ENCODE results near the gene ASCC1. TPM values are rescaled to one million over a fixed set of nuclear protein-coding genes. Genes with fewer than 3 reads are reported as not detected.

ASCC1 gene
- total RNA-seq, 1 experiment from 2014 or later, result 15.7 TPM

DNA sequence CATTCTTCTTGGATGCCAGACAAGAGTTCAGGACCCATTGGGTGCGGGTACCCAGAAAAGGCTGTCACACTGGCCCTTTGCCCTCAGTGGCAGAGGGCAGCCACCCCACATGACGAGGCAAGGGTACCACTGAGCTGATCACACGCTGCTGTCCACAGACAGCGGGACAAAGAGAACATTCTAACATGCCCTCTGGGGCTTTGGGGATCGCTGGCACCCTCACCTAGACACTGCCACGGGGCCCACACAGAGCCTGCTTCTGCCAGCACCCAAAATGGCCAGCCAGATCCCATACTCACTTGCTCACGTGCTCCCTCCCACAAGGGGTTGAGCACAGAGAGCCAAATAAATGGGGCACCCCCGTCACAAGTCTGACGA lies 111.0 kb downstream of the ASCC1 start:
- H2AFZ ChIP-seq (ENCODE audit: low read length), result no peak overlapping the region
- no peak overlapping the region for H3K27ac ChIP-seq (ENCODE audit: low read length)
- H3K79me2 ChIP-seq (ENCODE audit: low read length), result no peaks in the 10 kb centered on the region
- H3K4me3 ChIP-seq (ENCODE audit: low read length), result no peak overlapping the region
- H3K4me1 ChIP-seq (ENCODE audit: insufficient read depth, low read length), result peaks cover 39% of the 10 kb centered on the region
- H3K27me3 ChIP-seq (ENCODE audit: low read length), result no peaks in the 10 kb centered on the region
- ChIA-PET CTCF (no interaction called here), POLR2A (ENCODE audit: unreplicated experiment) (no interaction called here)
- H3K9me2 ChIP-seq (replicated peaks; ENCODE audit: low read length), result no peaks in the 10 kb centered on the region
- H3K9ac ChIP-seq (ENCODE audit: low read length), result no peak overlapping the region
- no peaks in the 10 kb centered on the region for H3K36me3 ChIP-seq (ENCODE audit: low read depth, low read length)
- no peak overlapping the region for H3K4me2 ChIP-seq (ENCODE audit: low read length)
- no peaks in the 10 kb centered on the region for H3F3A ChIP-seq (ENCODE audit: low read length, unreplicated experiment)
- H4K20me1 ChIP-seq (ENCODE audit: low read length), result no peaks in the 10 kb centered on the region
- H3K9me3 ChIP-seq (ENCODE audit: low read length), result no peaks in the 10 kb centered on the region
- no TSS peak for BruUV-seq (replicated peaks)
- ATAC-seq (no peak), DNase-seq (no peak)
- intact Hi-C loops (cut with micrococcal nuclease), result no loop called here
- TF ChIP-seq EZH2 (IDR thresholded peaks at IDR 0.05; ENCODE audit: low read length, unreplicated experiment), result no peak
- TF ChIP-seq, protein P1, sequence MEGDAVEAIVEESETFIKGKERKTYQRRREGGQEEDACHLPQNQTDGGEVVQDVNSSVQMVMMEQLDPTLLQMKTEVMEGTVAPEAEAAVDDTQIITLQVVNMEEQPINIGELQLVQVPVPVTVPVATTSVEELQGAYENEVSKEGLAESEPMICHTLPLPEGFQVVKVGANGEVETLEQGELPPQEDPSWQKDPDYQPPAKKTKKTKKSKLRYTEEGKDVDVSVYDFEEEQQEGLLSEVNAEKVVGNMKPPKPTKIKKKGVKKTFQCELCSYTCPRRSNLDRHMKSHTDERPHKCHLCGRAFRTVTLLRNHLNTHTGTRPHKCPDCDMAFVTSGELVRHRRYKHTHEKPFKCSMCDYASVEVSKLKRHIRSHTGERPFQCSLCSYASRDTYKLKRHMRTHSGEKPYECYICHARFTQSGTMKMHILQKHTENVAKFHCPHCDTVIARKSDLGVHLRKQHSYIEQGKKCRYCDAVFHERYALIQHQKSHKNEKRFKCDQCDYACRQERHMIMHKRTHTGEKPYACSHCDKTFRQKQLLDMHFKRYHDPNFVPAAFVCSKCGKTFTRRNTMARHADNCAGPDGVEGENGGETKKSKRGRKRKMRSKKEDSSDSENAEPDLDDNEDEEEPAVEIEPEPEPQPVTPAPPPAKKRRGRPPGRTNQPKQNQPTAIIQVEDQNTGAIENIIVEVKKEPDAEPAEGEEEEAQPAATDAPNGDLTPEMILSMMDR (conservative IDR thresholded peaks at IDR 0.05; ENCODE audit: low read depth, low read length), result no peak
- TF ChIP-seq EZH2phosphoT487 (IDR thresholded peaks at IDR 0.05; ENCODE audit: borderline replicate concordance, low read length), result no peak

DNA sequence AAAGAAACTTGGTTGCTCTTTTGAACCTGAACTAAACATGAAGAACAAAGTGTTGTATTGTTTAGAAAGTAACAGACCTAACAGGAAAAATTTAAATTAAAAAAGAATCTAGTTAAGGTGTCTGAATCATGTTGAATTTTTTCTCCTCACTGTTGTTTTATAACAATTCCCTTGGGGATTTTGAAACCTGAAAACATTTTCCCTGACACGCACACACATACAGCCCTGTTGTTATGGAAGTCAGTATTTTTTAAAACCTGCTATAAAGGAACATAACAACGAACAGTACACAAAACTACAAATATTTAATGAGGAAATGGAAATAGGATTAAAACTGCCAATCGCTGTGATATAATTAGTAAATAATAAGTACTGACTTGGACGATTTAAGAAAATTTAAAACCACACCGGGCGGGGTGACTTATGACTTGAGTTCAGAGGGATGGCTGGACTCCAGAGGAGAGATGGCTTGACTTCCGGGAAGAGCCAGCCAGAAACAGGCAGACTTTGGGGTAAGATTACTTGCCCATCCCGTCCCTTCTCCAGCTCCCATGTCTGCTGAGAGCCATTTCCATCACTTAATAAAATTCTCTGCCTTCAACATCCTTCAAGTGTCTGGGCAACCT lies 111.5 kb downstream of the ASCC1 start:
- no peak for TF ChIP-seq EZH2 (IDR thresholded peaks at IDR 0.05; ENCODE audit: low read length, unreplicated experiment)
- TF ChIP-seq, protein P1 (conservative IDR thresholded peaks at IDR 0.05; ENCODE audit: low read depth, low read length), result no peak
- no peak for TF ChIP-seq EZH2phosphoT487 (IDR thresholded peaks at IDR 0.05; ENCODE audit: borderline replicate concordance, low read length)
- no peaks in the 10 kb centered on the region for H4K20me1 ChIP-seq (ENCODE audit: low read length)
- H3F3A ChIP-seq (ENCODE audit: low read length, unreplicated experiment), result no peaks in the 10 kb centered on the region
- H3K79me2 ChIP-seq (ENCODE audit: low read length), result no peaks in the 10 kb centered on the region
- POLR2A ChIA-PET (ENCODE audit: unreplicated experiment), result no interaction called here
- no TSS peak for BruUV-seq (replicated peaks)
- CTCF ChIA-PET, result no interaction called here
- no peak overlapping the region for H3K4me3 ChIP-seq (ENCODE audit: low read length)
- intact Hi-C loops (cut with micrococcal nuclease), result no loop called here
- H3K9me3 ChIP-seq (ENCODE audit: low read length), result no peaks in the 10 kb centered on the region
- no peak overlapping the region for H3K4me2 ChIP-seq (ENCODE audit: low read length)
- peaks cover 34% of the 10 kb centered on the region for H3K4me1 ChIP-seq (ENCODE audit: insufficient read depth, low read length)
- DNase-seq, result no peak
- no peak overlapping the region for H3K27ac ChIP-seq (ENCODE audit: low read length)
- no peak for ATAC-seq
- no peak overlapping the region for H3K9ac ChIP-seq (ENCODE audit: low read length)
- H2AFZ ChIP-seq (ENCODE audit: low read length), result no peak overlapping the region
- no peaks in the 10 kb centered on the region for H3K36me3 ChIP-seq (ENCODE audit: low read depth, low read length)
- no peaks in the 10 kb centered on the region for H3K9me2 ChIP-seq (replicated peaks; ENCODE audit: low read length)
- no peaks in the 10 kb centered on the region for H3K27me3 ChIP-seq (ENCODE audit: low read length)

DNA sequence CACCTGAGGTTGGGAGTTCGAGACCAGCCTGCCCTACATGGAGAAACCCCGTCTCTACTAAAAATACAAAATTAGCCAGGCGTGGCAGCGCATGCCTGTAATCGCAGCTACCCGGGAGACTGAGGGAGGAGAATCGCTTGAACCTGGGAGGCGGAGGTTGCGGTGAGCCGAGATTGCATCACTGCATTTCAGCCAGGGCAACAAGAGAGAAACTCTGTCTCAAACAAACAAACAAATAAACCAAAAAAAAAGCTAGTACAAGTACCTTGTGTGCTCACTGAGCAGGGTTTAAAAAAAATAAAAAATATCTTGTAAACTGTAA lies 116.5 kb downstream of the ASCC1 start:
- peaks cover 36% of the 10 kb centered on the region for H3K4me1 ChIP-seq (ENCODE audit: insufficient read depth, low read length)
- CTCF ChIA-PET, result no interaction called here
- H3K9ac ChIP-seq (ENCODE audit: low read length), result no peak overlapping the region
- no peak for DNase-seq
- no TSS peak for BruUV-seq (replicated peaks)
- no peak overlapping the region for H3K4me2 ChIP-seq (ENCODE audit: low read length)
- no peak for TF ChIP-seq EZH2 (IDR thresholded peaks at IDR 0.05; ENCODE audit: low read length, unreplicated experiment)
- TF ChIP-seq EZH2phosphoT487 (IDR thresholded peaks at IDR 0.05; ENCODE audit: borderline replicate concordance, low read length), result no peak
- no peak overlapping the region for H3K4me3 ChIP-seq (ENCODE audit: low read length)
- H3K27me3 ChIP-seq (ENCODE audit: low read length), result no peaks in the 10 kb centered on the region
- no peaks in the 10 kb centered on the region for H4K20me1 ChIP-seq (ENCODE audit: low read length)
- no peak overlapping the region for H2AFZ ChIP-seq (ENCODE audit: low read length)
- no peaks in the 10 kb centered on the region for H3K9me3 ChIP-seq (ENCODE audit: low read length)
- intact Hi-C loops (cut with micrococcal nuclease), result no loop called here
- ATAC-seq, result no peak
- H3K27ac ChIP-seq (ENCODE audit: low read length), result no peak overlapping the region
- no peaks in the 10 kb centered on the region for H3K79me2 ChIP-seq (ENCODE audit: low read length)
- H3K9me2 ChIP-seq (replicated peaks; ENCODE audit: low read length), result no peaks in the 10 kb centered on the region
- H3K36me3 ChIP-seq (ENCODE audit: low read depth, low read length), result no peaks in the 10 kb centered on the region
- peaks cover 19% of the 10 kb centered on the region for H3F3A ChIP-seq (ENCODE audit: low read length, unreplicated experiment)
- POLR2A ChIA-PET (ENCODE audit: unreplicated experiment), result no interaction called here

Measured in PC-3 (cell line).